Breast epithelium (tissue), 3 donors: ENCODE results near the gene SERINC2.

Experiments
- CTCF ChIP-seq, 3 donors: fragments of 450-650 bp; IDR thresholded peaks; one replicate each; pipeline ENCODE4 v1.5.1; 2016 to 2017; ENCODE audit warnings: antibody characterized with exemption in 3 of 3, mild to moderate bottlenecking in 3 of 3, moderate library complexity in 3 of 3
- POLR2AphosphoS5 ChIP-seq, 3 donors: sonication (generic); formaldehyde crosslinking; IDR thresholded peaks; one replicate each; pipeline ENCODE4 v1.6.1; 2017; ENCODE audit warnings: antibody characterized with exemption in 3 of 3

- TF ChIP-seq CTCF (IDR thresholded peaks at IDR 0.05) (no peak), POLR2AphosphoS5 (IDR thresholded peaks at IDR 0.05) (no peak)
Measured at GRCh38 chr1:31424568-31424967, 11.6 kb downstream of the SERINC2 start.
